ENCODE results near the gene WDR76. TPM values are rescaled to one million over a fixed set of nuclear protein-coding genes. Genes with fewer than 3 reads are reported as not detected.
"Not testable (repeated sequence)": the region's sequence is repeated elsewhere in the genome, so short reads cannot be mapped to it uniquely, and the experiment has no call there.

The WDR76 gene
- 6.3 TPM for polyA plus RNA-seq (ENCODE audit: insufficient read length)

DNA sequence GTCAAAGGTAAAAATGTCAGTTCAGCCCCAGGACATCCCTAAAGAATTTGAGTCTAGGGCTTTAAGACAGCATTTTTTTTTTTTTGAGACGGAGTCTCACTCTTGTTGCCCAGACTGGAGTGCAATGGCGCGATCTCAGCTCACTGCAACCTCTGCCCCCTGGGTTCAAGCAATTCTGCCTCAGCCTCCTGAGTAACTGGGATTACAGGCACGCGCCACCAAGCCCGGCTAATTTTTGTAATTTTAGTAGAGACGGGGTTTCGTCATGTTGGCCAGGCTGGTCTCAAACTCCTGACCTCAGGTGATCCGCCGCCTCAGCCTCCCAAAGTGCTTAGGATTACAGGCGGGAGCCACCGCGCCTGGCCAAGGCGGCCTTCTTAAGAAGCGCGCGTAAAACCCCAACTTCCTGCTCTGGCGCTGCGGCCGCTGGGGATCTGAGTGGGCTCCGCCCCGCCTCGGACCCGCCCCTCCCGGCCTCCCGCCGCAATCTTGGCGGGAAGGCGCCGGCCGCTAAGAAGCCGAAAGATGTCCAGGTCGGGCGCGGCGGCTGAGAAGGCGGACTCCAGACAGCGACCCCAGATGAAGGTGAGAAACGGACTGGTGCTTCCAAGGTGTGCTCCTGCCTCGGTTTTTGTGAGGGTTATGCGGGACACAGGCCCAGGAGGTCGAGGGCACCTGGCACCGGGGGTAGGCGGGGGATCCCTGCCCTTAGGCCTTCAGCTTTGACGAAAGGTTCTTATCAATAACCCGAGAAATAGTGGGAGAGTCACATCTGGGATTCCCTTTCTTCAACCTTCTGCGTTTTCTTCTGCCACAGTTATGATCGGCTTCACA is at the start of gene WDR76:
Gene WDR76 (plus strand): TSS at position 495 of the 834 bp plus-strand sequence. CDS start 31 bp downstream, at position 526.
- peak; percentile 43 for DNase-seq (ENCODE audit: low read depth)

DNA sequence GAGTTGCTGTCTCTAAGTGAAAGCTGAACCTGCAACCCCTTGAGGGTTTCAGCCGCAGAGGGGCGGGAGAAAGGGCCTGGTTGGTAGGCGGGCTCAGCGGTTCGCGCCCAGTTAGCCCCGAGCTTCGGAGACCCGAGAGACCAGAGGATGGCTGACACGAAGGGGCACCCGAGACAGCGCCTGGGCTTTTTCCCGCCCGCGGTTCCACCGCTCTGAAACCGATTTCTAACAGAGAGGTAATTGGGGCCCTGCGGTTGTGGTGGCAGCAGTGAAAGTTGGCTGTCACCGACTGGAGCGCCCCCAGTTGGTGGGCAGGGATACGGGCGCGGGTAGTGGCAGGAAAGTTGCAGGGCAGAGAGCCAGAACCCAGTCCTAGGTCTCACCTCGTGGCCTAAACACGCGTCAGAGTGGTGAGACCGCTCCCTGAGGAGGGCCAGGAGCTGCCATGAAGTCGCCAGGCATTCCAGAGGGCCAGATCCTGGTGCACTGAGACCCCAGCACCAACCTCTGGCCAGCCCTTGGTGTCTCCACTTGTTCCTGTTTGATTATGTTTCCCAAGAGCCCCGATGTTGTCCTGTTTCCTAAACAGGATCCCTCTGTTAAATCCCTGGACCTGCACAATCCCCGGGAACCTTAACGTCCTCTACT is 49.4 kb upstream of the WDR76 start:
- no peak for DNase-seq (ENCODE audit: low read depth)

DNA sequence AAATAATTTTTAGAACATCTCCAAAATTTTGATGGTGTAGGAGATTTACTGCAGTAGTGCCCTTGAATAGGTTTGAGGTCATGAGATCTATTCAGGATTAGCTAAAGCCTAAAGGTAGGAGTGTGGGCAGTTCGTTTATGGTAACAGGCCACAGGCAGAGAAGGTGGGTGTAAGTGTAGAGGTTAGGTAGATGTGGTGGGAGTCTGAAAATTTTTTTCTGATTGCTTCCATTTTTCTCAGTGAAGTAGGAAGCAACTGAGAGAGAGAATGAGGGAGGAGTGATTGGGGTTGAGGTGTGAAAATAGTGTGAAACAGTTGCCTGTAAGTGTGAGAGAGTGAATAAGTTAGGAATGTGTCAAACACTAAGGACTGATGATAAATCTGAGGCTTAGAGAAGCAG is 47.8 kb upstream of the WDR76 start:
- DNase-seq (ENCODE audit: low read depth) = no peak

DNA sequence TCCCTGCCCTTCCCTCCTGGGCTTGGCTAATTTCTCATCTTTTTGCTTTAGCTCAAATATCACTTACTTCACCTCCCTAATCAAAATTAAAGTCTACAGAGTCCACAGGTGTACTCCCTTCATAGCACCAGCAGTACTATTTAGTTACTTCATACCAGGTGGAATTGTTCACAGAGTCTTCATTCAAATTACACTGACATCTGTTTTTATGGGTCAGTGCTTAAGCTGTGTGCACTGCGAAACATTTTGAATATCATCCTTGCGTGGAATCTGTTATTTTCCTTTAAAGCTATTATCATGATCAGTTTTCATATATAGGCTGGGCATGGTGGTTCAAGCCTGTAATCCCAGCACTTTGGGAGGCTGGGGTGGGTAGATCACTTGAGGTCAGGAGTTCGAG is 37.4 kb upstream of the WDR76 start:
- DNase-seq (ENCODE audit: low read depth) = no peak

DNA sequence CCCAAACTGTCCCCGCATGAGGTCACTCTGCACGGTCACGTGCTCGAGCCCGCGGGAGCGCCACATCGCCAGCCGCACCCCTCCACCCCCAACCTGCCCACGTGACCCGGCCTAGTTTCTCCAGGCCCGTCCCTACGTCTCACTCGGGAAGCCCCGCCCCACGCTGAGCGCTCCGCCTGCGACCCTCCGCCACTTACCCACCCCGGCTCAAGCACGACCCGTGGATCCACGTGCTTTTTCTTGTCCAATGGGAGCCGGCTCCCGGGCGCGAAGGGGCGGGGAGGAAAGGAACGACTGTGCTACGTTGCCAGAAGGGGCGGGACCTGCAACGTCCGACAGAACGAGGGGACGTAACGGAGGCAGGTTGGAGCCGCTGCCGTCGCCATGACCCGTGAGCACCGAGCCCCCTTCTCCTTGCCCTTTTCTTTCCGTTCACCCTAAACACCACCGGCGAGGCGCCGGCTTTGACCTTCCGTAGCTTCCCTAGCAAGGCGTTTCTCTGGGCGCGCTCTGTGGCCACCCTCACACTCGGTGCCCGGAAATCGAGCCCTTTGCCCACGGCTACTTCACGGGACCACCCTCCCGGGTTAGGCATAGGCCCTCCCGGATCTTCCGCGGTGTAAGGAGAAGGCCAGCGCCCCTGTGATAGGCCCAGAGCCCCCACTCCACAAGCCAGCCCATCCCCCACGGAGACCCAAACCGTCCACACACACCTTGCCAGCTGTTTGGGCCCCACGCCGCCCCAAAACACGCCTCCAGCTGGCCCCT is 34.6 kb upstream of the WDR76 start, which contains the start of gene SERF2:
Gene SERF2 (plus strand): TSS at position 328 of the 768 bp plus-strand sequence. CDS start 57 bp downstream, at position 385.
- DNase-seq (ENCODE audit: low read depth) = peak; percentile 94

DNA sequence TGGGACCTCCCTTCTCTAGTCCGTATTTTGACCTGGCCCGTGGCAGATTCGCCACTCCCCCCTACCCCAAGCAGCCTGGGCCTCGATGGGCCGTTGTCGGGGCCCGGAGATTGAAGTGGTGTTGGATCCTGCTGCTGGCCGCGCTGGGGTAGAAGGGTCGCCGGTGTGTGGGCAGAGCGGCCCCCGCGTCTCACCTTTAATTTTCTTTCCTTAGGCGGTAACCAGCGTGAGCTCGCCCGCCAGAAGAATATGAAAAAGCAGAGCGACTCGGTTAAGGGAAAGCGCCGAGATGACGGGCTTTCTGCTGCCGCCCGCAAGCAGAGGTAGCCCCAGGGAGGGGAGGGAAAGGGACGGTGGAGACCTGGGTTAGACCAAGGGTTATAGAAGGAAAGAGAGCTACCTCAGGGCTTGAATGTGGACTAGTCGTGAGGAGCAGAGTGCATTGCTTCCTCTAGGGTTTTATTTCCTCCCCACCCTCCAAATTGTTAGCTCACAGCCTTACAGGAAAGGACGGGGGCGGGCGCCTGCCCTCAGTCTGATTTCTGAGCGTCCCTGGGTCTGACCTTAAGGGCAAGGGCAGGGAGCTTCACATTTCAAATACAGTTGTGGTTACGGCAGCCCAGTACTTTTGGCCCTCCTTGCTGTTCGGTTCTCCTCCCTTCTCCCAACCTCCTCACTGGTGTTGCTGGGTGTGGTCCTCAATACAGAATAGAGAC is 33.9 kb upstream of the WDR76 start:
- DNase-seq (ENCODE audit: low read depth) = no peak

DNA sequence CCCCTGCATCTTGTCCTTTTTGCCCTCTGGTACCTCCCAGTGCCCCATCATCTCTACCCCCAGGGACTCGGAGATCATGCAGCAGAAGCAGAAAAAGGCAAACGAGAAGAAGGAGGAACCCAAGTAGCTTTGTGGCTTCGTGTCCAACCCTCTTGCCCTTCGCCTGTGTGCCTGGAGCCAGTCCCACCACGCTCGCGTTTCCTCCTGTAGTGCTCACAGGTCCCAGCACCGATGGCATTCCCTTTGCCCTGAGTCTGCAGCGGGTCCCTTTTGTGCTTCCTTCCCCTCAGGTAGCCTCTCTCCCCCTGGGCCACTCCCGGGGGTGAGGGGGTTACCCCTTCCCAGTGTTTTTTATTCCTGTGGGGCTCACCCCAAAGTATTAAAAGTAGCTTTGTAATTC is 33.2 kb upstream of the WDR76 start:
- no peak for DNase-seq (ENCODE audit: low read depth)

DNA sequence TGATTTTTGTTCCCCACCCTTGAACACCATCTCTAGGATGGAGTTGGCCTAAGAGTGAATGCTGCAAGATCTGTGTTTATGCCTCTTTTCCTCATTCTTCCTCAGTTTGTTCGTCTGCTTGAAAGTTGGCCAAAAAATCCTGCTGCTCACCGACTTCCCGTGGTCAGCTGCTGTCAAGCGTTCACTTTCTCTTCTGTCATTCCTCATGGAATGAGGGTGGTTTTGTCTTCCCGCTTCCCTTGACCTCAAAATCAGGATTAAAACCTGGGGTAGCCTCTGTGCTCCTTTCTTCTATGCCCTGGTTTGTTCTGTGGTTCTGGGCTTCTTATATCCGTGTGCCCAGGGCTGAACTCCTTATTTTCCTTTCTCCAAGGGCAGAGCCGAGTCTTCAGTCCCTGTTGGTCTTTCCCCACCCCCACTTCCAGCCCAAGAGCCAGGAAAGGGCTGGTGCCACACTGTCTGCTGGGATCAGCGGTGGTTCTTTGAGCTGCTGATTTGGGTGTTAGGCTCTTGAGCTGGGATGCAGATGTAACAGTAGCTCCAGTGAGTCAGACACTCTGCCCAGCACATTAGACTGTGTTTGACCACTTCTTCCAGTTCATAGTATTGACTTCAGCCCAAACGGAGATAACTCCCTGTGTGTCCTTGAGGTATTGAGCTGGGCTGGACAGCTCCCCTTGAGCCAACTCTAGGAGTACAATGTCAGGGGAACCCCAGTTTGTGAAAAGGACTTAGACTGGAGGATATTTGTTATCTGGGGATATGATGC is 32.3 kb upstream of the WDR76 start:
- DNase-seq (ENCODE audit: low read depth) = no peak

DNA sequence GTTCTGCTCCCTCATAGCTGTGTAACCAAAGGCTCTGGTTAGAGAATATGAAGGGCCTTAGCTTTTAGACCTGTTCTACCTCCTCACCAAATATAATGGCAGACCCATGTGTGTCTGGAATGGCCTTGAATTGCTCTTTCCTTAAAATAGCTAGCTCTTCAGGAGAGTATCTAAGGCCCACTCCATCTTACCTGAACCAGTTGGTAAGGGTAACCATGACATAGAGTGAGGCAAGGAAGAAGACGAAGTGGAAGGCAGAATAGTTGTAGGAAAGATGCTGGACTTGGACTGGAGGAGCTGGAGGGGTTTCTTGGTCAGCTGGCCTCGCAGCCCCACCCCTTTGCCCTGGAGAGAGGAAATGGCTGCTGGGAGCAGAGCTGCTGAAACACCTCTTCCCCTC is 31.6 kb upstream of the WDR76 start:
- no peak for DNase-seq (ENCODE audit: low read depth)

DNA sequence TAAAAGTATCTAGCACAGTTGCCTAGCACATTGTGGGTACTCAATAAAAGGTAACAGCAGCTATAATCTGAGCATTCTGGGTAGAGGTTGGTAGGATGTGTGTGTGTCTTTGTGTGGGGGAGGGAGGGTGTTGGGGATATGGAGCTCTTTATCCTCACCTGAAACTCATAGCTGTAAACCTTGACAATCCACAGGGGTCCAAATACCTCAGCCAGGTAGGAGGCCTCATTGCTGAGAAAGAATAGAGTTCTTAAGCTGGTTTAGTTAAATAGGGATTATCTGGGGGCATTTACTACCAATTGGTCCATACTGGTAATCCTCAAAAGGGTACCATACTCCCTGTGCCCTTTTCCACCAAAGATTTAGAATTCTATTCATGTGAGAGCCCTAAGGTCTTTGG is 30.8 kb upstream of the WDR76 start:
- DNase-seq (ENCODE audit: low read depth) = no peak

DNA sequence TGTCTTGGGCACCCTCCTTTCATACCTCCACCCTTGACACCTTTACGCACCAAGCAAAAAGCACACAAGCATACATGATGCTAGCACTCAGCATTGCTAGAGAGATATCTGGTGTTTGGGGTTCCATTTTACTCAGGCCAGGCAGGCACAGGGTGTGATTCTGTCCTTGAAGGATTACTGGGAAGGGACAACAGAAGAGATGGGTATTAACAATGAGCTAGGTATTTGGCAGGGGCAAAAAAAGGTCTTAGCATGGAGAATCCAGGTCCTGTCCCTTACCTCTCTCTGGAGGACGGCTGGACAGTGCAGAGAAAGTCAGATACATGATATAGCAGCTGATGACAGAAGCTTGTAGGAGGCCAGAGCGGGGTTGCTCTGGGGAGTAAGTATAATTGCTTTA is 30.2 kb upstream of the WDR76 start:
- DNase-seq (ENCODE audit: low read depth) = no peak

DNA sequence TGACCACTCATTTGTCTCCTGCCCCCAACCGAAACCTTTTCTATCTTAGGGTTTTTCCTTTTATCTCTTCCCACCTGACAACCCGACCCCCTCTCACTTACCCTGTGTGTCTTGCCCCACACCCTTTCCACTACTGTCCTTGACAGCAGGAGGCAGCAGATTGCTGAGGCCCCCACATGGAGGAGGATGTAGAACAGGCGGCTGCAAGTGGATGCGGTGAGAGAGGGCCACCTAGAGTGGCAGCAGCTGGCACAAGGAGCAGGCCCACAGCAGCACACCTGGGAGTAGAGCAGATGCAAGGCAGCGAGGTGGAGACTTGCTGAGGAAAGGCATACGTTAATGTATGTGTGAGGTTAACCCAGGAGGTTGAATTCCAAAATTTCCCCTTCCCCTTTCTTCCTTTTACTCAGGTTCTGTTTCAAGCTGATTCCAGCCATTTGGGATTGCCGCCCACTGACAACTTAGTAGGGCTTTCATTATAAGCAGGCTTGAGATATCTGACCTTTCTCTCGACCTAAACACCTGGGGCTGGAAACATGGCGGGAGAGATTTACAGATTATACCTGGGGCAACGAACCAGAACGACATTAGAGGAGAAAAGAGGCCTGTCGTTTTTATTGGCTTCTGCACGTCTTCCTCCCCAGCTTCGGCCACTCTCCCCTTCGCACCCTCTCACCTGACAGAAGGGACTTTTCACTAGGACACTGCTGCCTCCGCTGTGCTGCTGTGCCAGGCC is 27.4 kb upstream of the WDR76 start:
- DNase-seq (ENCODE audit: low read depth) = no peak

DNA sequence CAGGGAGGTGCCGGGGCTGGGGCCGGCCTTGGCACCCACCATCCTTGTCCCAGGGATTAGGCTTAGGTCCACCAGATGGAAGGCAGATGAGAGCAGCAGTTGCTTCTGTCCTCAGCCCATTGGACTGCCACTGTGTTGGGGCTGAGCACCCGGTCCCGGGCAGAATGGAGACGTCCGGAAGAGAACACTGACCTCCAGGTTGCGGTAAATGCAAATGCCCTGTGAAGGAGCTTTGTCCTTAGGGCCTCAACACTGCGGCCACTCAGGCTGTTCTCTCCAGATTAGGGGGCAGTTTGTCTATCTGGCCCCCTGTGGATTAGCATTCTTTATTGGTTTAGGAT is 26.9 kb upstream of the WDR76 start, which contains the start of gene SERINC4:
Gene SERINC4 (minus strand): TSS at position 276 of the 341 bp plus-strand sequence. CDS start 234 bp downstream, at position 42.
- no peak for DNase-seq (ENCODE audit: low read depth)

DNA sequence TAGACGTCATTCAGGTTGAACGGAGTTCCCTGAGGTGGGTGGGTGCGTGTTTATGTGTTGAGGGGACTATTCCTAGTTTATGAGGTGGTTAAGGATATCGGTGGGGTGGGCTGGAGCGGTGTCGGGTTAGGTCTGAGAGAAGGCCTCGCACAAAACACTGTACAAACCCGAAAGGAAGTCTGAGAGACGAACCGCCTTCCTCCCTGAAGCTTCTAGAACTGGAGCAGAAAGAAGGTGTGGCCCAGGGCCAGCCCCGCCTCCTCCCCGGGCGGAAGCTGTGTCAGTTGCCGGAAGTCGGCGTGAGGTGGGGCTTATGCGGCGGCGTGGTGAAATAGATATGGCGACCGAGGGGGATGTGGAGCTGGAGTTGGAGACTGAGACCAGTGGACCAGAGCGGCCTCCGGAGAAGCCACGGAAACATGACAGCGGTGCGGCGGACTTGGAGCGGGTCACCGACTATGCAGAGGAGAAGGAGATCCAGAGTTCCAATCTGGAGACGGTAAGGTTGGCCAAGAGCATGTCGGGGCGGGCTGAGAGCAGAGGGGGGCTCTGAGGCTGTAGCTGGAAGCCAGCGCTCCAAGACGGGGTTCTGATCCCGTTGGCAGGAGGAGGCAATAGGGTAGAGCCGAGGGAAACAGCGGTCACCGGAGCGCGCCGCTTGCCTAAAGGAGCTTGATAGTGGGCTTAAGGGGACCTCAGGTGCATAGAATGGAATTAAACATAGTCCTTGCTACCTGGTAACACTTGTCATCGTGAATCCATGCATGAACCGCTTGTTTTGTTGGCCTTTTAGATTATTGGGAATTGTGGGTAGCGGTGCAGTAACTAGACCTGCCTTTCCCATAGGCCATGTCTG is 26.3 kb upstream of the WDR76 start, which contains the start of gene HYPK:
Gene HYPK (plus strand): TSS at position 314 of the 856 bp plus-strand sequence. CDS start 24 bp downstream, at position 338.
- peak; percentile 81 for DNase-seq (ENCODE audit: low read depth)

DNA sequence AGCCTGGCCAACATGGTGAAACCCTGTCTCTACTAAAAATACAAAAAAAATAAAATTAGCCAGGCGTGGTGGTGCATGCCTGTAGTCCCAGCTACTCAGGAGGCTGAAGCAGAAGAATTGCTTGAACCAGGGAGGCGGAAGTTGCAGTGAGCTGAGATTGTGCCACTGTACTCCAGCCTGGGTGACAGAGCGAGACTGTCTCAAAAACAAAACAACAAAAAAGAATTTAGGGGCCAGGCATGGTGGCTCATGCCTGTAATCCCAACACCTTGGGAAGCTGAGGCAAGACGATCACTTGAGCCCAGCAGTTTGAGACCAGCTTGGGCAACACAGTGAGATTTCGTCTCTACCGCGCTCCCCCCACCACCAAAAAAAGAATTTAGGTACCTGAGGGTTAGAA is 24.1 kb upstream of the WDR76 start:
- DNase-seq (ENCODE audit: low read depth) = not testable (repeated sequence)

DNA sequence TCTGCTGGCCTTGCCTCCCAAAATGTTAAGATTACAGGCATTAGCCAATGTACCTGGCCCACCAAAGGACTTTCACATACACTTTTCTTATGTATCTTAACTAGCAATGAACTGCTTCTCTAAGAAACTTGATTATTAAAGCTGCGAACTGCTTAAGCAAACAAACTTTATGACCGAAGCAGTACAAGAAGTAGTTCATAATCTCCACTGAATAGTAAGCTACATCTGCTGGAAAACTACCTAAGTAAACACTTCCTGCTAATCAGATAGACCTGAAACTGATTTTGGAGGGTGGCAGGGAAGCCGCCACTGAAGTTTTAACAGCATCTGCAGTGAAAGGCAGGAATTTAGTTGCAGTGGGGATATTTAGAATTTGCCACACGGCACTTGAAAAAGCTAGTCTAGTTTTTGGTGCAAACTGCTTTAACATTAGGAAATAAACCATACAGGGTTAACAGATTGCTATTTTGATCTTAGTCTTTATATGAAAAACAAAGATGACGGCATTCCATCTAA is 18.3 kb upstream of the WDR76 start:
- no peak for DNase-seq (ENCODE audit: low read depth)

DNA sequence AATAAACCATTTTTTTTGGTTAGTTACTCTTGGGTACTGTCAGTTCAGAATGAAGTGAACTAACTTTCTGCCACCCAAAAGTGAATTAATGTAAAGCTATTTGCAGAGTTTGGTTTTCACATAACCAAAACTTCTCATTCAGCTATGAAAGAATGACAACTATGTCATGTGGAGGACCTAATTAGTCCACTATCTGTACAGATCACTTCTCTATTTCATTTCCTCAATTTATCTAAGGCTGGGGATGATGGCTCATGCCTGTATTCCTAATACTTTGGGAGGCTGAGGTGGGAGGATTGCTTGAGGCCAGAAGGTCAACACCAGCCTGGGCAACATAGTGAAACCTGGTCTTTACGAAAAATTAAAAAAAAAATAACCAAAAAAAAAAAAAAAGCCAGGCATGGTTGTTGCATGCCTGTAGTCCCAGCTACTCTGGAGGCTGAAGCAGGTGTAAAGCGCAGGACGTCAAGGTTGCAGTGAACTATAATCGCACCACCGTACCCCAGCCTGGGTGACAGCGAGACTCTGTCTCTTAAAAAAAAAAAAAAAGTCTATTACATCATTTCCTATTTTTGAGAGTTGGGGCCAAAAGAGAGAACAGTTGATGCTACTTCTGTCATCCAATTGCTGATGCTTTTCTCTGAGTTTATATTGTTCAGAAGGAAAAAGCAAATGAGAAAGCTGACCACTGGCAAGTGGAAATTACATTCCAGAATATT is 17.7 kb upstream of the WDR76 start:
- no peak for DNase-seq (ENCODE audit: low read depth)

DNA sequence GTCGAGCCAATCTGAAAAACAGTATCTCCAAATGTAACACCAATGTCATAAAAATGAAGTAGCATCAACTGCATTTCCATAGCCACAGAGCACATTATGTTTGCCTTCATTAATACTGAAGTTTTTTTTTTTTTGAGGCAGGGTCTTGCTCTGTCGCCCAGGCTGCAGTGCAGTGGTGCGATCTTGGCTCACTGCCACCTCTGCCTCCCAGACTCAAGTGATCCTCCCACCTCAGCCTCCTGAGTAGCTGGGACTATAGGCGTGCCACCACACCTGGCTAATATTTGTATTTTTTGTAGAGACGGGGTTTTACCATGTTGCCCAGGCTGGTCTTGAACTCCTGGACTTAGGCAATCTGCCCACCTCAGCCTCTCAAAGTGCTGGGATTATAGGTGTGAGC is 11.7 kb upstream of the WDR76 start:
- DNase-seq (ENCODE audit: low read depth) = not testable (repeated sequence)
